Endothelial cell of umbilical vein (primary cell): Measurements from ENCODE around the gene RARRES2. TPM values are rescaled to one million over a fixed set of nuclear protein-coding genes. Genes with fewer than 3 reads are reported as not detected.
"Not testable (repeated sequence)": the region's sequence is repeated elsewhere in the genome, so short reads cannot be mapped to it uniquely, and the experiment has no call there.

Experiments
- BruUV-seq: library from RNA; stranded (reverse); fragments of 400-500 nt; replicated peaks from 2 replicates; lab custom pipeline; 2021; lab: Mats Ljungman, UMichigan
- CTCF ChIA-PET: fragments of 300-600, 350-600 bp; sonication (Branson Sonifier 250); formaldehyde crosslinking; loops from one replicate; lab custom pipeline; 2021; ENCODE audit warnings: antibody characterized with exemption, inconsistent platforms; lab: Charles Lee
- POLR2A ChIA-PET: fragments of 300-600, 350-600 bp; sonication (Branson Sonifier 250); formaldehyde crosslinking; loops from one replicate; lab custom pipeline; 2021; ENCODE audit warnings: antibody characterized with exemption, inconsistent platforms; lab: Charles Lee
- DNase-seq: peaks from one replicate; pipeline ENCODE4 v3.0.0-alpha.2; 2011; ENCODE audit warnings: low read depth, low spot score
- FAIRE-seq: peaks from 2 replicates; lab custom pipeline; 2011; peaks lifted over from hg19 to GRCh38; lab: Jason Lieb, UNC
- H2AFZ ChIP-seq: 2 replicates; pipeline ENCODE4 v1.6.0; 2012; ENCODE audit warnings: low read depth, low read length, control low read depth, inconsistent platforms
- H3K27ac ChIP-seq: 2 replicates; pipeline ENCODE4 v1.5.1; 2011; ENCODE audit warnings: low read depth, mild to moderate bottlenecking, control low read depth, low read length, moderate library complexity; ENCODE audit not compliant: insufficient read depth
- H3K27me3 ChIP-seq, 2 experiments: 2 replicates each; pipeline versions ENCODE4 v1.6.0 to v1.6.1; 2011; ENCODE audit warnings: low read length in 2 of 2, mixed read lengths in 1 of 2; ENCODE audit not compliant: control insufficient read depth in 2 of 2, insufficient read depth in 2 of 2
- H3K36me3 ChIP-seq, 2 experiments: 2 replicates in 1 of 2; 3 replicates in 1 of 2; pipeline ENCODE4 v1.5.1; 2011; ENCODE audit warnings: low read length in 2 of 2, mild to moderate bottlenecking in 1 of 2, moderate library complexity in 1 of 2; ENCODE audit not compliant: control insufficient read depth in 2 of 2, insufficient read depth in 2 of 2; ENCODE audit errors: extremely low read depth in 1 of 2
- H3K4me1 ChIP-seq: 3 replicates; pipeline ENCODE4 v1.5.1; 2011; ENCODE audit warnings: mild to moderate bottlenecking, low read length; ENCODE audit not compliant: control insufficient read depth, insufficient read depth; ENCODE audit errors: extremely low read depth
- H3K4me2 ChIP-seq: 2 replicates; pipeline ENCODE4 v1.6.1; 2011; ENCODE audit warnings: low read length, control low read depth, mixed read lengths; ENCODE audit not compliant: insufficient read depth
- H3K4me3 ChIP-seq, 3 experiments: fragments of 200-600 bp in 1 of 3; sonication (generic), shearing (Covaris generic) in 1 of 3; replicated peaks in 1 of 3; 2 replicates each; pipeline ENCODE4 v1.5.1; 2011 to 2016; ENCODE audit warnings: control low read depth in 3 of 3, low read length in 3 of 3, mild to moderate bottlenecking in 2 of 3, inconsistent platforms in 1 of 3, low read depth in 1 of 3, moderate library complexity in 1 of 3; ENCODE audit not compliant: insufficient read depth in 1 of 3
- H3K79me2 ChIP-seq: 2 replicates; pipeline ENCODE4 v1.6.0; 2012; ENCODE audit warnings: low read length, inconsistent platforms; ENCODE audit not compliant: control insufficient read depth, insufficient read depth
- H3K9ac ChIP-seq: replicated peaks from 2 replicates; pipeline ENCODE3; 2011; ENCODE audit warnings: low read length, control low read depth; ENCODE audit not compliant: insufficient read depth; ENCODE audit errors: extremely low read depth
- H3K9me1 ChIP-seq: replicated peaks from 3 replicates; pipeline ENCODE4 v1.6.0; 2011; ENCODE audit warnings: mild to moderate bottlenecking, low read length; ENCODE audit not compliant: control insufficient read depth, insufficient read depth; ENCODE audit errors: extremely low read depth
- H3K9me3 ChIP-seq: replicated peaks from 2 replicates; pipeline ENCODE4 v1.5.1; 2012; ENCODE audit warnings: low read length, inconsistent platforms; ENCODE audit not compliant: control insufficient read depth, insufficient read depth
- H4K20me1 ChIP-seq: replicated peaks from 2 replicates; pipeline ENCODE3; 2011; ENCODE audit warnings: mild to moderate bottlenecking, low read length; ENCODE audit not compliant: control insufficient read depth, insufficient read depth; ENCODE audit errors: extremely low read depth
- EZH2 ChIP-seq: IDR thresholded peaks from 2 replicates; pipeline ENCODE4 v1.6.1; 2012; ENCODE audit warnings: borderline replicate concordance, low read depth, mild to moderate bottlenecking, moderate library complexity, low read length, inconsistent platforms; ENCODE audit not compliant: severe bottlenecking
- FOS ChIP-seq: IDR thresholded peaks from 2 replicates; pipeline ENCODE4 v1.6.1; 2011; ENCODE audit warnings: mild to moderate bottlenecking, low read length, moderate library complexity, borderline replicate concordance; ENCODE audit not compliant: insufficient read depth
- GATA2 ChIP-seq: IDR thresholded peaks from 2 replicates; pipeline ENCODE4 v1.7.0; 2011; ENCODE audit warnings: low read depth, mild to moderate bottlenecking, moderate library complexity, mixed read lengths, low read length; ENCODE audit not compliant: insufficient read length, insufficient read depth
- dilution Hi-C: fragments of 300-500 bp; cut with MboI; formaldehyde crosslinking; loops from one replicate; pipeline ENCODE4 v1.15.0; 2019; ENCODE audit warnings: low sequenced_read_pairs; ENCODE audit not compliant: extremely low pct_ligation_motif_present
- intact Hi-C: fragments of 100-400 bp; cut with micrococcal nuclease; formaldehyde crosslinking; loops from one replicate; pipeline ENCODE4 v1.10.0; 2022
- polyA plus RNA-seq, 4 experiments: library from polyadenylated mRNA; depleted of rRNA in 3 of 4; stranded (reverse) in 3 of 4; unstranded in 1 of 4; fragments of >200 nt; gene quantifications; 2 replicates each; pipeline versions ENCODE4 v1.2.1 to v1.2.3, GENCODE V29; 2011 to 2012; ENCODE audit warnings: missing spikeins in 1 of 4
- total RNA-seq: library from RNA; stranded (reverse); gene quantifications from 2 replicates; pipeline ENCODE4 v1.2.3, GENCODE V29; 2021

Gene RARRES2
- total and polyA plus RNA-seq, 2 donors (not counting 3 experiments of a cell fraction or from before 2014, with no cell fraction given): not detected

DNA sequence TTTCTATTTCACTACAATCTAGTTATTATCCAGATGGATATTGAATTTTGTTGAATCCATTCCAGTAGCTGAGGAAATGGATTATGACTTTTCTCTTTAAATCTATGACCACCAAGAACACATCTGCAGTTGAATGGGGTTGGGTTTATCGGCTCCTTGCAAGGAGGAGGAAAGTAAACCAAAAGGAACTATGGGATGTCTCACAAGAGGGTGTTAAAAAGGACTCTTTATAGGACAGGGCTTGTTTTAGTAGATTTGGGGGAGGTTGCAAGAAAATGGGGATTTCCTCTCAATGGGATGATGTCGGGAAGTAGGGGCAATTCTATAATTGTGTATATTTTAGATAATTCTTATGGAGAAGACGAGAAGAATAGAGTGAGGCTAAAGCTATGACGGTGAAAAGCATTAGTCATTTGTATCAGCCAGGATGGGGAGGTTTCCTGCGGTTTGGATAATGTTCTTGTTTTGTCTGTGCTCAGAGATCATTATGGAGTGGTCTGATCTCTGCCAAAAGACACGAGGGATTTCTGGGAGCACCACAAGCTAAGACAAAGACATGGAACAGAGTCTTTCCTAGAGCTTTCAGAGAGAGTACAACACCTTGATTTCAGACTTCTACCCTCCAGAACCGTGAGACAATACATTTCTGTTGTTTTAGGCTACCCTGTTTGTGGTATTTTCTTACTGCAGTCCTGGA, 23.5 kb downstream of the RARRES2 start:
- TF ChIP-seq FOS: peak; percentile 60
- TF ChIP-seq GATA2: peak; percentile 10
- no peak for TF ChIP-seq EZH2
- H3K9me1 ChIP-seq: no peaks in the 10 kb centered on the region
- no TSS peak for BruUV-seq
- H3K9ac ChIP-seq: no peak overlapping the region
- FAIRE-seq: no peak
- no peaks in the 10 kb centered on the region for H3K27me3 ChIP-seq
- dilution Hi-C loops (no loop called here), intact Hi-C loops (no loop called here)
- H3K79me2 ChIP-seq: no peaks in the 10 kb centered on the region
- DNase-seq: peak; percentile 35
- H4K20me1 ChIP-seq: no peaks in the 10 kb centered on the region
- peak overlapping the region; percentile 18 for H3K27ac ChIP-seq
- H3K36me3 ChIP-seq: no peaks in the 10 kb centered on the region
- H3K9me3 ChIP-seq: no peaks in the 10 kb centered on the region
- peaks cover 5% of the 10 kb centered on the region for H3K4me1 ChIP-seq
- H3K4me2 ChIP-seq: peak overlapping the region; percentile 49
- ChIA-PET POLR2A (no interaction called here), CTCF (interaction anchor here (1.1 kb wide), 1 partner anchor 11 kb away, joined by 3 read pairs; no protein-coding TSS in a partner anchor)
- no peak overlapping the region for H3K4me3 ChIP-seq
- peak overlapping the region; percentile 50 for H2AFZ ChIP-seq

DNA sequence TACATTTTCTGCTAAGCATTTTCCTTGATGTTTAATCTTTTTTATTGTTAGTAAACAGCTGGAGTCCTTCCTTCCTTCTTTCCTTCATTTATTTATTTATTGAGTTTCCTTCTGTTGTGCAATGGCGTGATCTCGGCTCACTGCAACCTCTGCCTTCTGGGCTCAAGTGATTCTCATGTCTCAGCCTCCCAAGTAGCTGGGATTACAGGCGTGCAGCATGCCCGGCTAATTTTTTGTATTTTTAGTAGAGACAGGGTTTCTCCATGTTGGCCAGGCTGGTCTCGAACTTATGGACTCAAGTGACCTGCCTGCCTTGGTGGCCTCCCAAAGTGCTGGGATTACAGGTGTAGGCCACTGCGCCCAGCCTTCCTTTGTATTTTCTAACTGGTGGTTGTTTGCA, 24.4 kb downstream of the RARRES2 start:
- H3K9me3 ChIP-seq, BruUV-seq, H3K36me3 ChIP-seq, H3K4me1 ChIP-seq, H3K9ac ChIP-seq, intact Hi-C loops, H3K4me3 ChIP-seq, FAIRE-seq, H3K4me2 ChIP-seq, dilution Hi-C loops, DNase-seq, H3K27me3 ChIP-seq, H3K79me2 ChIP-seq, H2AFZ ChIP-seq, H3K9me1 ChIP-seq, H4K20me1 ChIP-seq, H3K27ac ChIP-seq: not testable (repeated sequence)
- ChIA-PET CTCF (interaction anchor here (1.1 kb wide), 1 partner anchor 10 kb away, joined by 3 read pairs; no protein-coding TSS in a partner anchor), POLR2A (interaction anchor here (0.7 kb wide), 1 partner anchor 9 kb away, joined by 11 read pairs; no protein-coding TSS in a partner anchor)
